SW480 (cell line): ENCODE measurements around the gene MAF.

Source experiments
- DNase-seq: peaks from one replicate; pipeline ENCODE4 v3.0.0-alpha.2; 2016; ENCODE audit warnings: low spot score

MAF gene

GRCh38 chr16:79612207-79612606 lies 11.7 kb upstream of the MAF start:
- no peak for DNase-seq

DNA sequence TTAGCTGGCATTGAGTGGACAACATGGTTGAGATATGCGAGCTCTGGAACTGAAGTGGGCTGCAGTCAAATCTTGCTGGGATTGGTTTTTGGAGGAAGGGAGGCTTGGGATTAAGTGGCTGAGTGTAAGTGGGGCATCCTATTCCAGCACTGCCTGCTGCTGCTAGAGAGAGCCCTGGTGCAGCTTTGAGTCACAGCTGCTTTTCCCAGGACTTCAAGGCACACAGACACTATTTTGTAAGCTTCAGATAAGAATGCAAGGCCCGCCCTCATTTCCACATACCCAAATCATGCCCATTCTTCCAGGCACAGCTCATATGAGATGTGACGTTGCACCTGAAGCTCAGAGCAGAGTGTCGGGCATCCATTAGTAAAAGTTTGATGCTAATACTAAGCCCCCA lies 10.2 kb upstream of the MAF start:
- no peak for DNase-seq

DNA sequence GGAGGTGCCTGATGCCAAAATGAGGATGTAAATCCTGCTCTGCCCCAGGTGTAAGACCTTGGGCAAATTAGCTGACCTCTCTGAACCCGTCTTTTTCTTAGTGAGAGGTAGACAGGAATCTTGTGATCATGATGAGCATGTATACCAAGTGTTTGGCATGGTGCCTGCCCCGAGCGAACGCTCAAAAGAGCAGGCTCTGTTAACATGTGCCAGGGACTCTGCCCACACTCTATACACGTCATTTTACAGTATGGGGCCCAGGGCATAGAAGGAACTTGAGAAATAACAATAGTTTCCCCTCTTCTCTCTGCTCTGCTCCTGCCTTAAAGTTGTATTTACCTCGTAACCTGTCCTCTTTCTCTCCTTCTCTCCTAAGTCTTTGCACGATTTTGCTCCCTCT lies 9.3 kb upstream of the MAF start:
- DNase-seq, result no peak

DNA sequence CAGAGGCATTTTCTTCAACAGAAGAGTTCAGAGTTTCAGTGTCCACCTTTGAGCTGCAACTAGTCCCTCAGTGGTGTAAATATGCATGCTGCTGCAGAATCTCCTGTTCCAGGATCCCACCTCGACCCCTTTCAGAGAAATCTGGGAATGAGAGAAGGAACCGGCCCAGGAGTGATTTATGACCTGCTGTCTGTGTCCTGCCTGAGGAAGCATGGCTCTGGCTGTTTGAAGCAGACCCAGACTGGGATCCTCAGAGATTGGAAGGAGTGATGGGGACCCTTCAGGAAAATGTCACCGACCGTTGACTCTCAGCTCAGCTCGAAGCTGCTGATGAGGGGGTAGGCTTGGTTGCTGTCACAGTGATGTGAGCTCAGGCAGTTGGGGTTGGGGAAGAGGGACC lies 8.4 kb upstream of the MAF start:
- no peak for DNase-seq

GRCh38 chr16:79607587-79607986 lies 7.0 kb upstream of the MAF start:
- peak; percentile 13 for DNase-seq

- no peak for DNase-seq
These were observed 5.5 kb upstream of the MAF start for GRCh38 chr16:79605999-79606398.

GRCh38 chr16:79603055-79603454 lies 2.5 kb upstream of the MAF start:
- DNase-seq, result no peak

DNA sequence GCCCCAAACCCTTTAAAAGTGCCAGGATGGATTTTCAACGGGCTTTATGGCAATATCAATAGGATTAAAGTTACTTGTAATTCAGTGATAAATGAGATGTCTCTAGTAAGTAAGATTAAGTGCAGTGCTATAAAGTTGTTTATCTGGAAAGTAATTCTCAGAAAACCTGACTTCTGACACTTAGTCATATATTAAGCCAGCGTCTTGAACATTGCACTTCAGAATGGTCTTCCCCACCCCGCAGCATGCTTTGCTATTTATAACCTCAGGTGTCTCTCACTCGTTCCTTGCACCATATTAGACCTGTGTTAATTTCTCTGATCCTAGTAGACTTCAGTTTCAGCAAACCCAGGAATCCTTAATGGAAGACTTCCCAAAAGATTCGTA lies 2.1 kb upstream of the MAF start:
- DNase-seq, result no peak

GRCh38 chr16:79601931-79602627 lies 1.5 kb upstream of the MAF start:
- DNase-seq, result peak; percentile 68

- peak; percentile 32 for DNase-seq
These were observed 774 bp upstream of the MAF start for GRCh38 chr16:79601092-79601930.

DNA sequence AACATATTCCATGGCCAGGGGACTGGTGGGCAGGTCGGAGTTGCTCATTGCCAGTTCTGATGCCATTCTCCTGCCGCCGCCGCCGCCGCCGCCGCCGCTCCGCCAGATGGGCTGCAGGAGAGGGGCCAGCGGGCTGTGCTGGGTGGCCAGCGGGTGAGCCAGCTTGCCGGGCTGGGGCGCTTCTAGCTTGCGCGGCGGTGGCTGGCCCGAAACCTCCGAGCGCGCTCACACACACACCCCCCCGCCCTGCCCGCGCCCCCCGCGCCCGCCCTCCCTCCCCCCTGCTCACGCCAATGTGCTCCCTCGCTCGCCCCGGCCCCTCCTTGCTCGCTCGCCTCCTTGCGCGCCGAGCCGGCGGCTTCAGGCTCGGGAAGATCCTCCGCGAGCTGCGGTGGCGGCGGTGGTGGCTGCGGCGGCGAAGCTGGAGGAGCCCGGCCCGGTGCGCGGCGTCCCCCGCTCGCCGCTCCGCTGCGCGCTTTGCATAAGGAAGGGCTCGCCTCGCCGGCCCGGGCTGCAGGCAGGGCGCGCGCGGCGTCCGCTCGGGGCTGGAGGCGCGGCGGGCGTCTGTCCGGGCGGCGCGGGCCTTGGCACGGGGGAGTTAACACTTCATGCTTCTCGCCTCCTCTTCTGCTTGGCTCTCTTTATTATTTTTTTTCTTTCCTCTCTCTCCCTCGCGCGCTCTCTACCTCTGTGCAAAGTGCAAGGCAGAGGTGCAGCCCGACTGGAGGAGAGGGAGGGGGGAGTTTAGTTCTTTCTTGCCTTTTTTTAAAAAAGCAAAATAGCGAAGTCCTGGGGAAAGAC lies 500 bp downstream of the MAF start:
- DNase-seq, result peak; percentile 62

DNA sequence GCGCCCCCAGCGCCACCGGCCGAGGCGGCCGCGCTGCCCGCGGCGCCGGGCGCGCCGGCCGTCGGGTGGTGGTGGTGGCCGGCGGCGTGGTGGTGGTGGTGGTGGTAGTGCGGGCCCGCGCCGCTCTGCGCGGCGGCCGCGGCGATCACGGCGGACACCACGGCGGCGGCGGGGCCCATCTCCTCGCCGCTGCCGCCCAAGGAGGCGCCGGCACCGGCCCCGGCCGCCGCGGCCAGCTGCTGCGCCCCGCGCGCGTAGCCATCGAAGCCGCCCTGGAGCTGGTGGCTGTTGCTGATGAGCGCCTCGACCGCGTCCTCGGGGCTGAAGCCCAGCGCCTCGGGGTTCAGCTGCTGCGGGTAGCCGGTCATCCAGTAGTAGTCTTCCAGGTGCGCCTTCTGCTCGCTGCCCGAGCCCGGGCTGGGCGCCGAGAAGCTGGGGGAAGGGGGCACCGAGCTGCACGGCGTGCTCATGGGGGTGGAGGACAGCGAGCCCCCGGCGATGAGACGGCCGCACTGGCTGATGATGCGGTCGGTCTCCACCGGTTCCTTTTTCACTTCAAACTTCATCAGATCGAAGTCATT lies 1.2 kb downstream of the MAF start:
- no peak for DNase-seq

GRCh38 chr16:79598348-79599181 lies 2.0 kb downstream of the MAF start:
- DNase-seq, result peak; percentile 69

- DNase-seq, result no peak
These were observed 2.5 kb downstream of the MAF start for GRCh38 chr16:79598063-79598347.

DNA sequence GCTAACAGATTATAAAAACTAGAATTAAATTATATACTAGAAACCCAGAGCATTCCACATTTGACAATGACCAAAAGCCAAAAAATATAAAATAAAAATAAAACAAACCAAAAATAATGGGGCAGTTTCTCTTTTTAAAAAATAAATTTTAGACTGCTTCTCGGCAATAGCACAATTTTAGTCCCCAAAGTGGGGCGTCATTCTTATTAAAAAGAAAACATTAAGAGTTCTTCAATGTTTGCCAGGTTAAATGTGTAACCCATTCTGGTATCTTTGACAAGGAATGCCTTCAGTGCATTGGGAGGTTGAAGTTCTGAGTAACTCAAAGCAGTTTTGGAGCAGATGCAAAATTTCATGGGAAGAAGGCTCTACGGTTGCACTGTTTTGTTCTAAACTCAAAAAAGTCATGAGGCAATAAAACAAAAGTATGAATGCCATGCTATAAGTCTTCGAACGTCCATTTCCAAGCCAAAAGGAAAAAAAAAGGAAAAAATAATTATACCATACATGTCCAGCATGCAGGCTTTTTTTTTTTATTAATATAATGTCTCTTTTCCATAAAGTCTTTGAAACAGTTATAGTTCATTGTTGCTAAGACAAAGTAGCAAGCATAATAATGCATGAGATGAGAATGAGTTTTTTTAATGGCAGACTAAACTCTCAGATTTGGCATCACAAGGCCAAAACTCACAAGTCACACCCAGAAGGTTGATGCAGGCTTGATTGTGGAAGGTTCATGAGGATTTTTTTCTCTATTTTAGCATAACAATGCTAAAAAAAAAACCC lies 3.1 kb downstream of the MAF start:
- no peak for DNase-seq

DNA sequence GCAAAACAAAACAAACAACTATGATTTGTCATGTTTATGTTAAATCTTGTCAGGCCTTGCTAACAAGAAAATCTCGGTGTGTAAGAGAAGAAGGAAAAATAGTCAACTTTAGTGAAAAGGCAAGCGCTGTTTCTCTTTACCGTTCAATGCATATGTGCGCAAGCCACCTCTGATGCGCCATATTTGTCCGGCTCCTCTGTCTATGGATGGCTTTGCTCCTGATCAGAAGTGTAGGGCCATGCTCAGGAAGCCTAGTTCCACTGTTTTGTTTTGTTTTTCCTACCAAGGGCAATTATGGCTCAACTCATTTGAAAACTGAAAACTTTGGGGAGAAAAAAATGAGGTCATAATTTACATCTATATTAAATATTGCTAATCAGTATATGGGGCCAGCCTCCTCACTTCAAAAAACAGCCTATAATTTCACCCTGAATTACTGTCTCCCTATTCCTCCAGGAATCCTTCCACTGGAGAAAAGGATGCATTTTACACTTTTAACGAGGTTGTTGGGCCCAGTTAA lies 4.5 kb downstream of the MAF start:
- DNase-seq, result no peak

DNA sequence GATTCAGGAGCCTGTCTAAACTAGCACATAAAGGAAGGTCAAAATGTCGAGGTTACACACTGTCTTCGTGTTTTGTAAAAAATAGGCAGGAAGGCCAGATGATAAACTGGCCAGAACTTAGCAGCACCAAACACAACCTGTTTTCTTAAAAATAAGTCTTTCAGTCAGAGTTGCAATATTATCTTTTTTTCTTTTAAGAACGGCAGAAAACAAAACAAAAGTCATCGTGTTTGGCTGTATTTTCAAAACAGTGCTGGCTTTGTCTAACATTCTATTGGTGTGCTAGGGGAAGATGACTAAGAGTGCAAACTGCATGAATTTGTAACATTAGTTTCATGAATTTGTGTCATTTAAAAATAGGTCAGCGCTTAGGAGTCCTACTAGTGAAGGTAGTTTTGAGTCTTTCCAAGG lies 5.3 kb downstream of the MAF start:
- DNase-seq, result no peak

DNA sequence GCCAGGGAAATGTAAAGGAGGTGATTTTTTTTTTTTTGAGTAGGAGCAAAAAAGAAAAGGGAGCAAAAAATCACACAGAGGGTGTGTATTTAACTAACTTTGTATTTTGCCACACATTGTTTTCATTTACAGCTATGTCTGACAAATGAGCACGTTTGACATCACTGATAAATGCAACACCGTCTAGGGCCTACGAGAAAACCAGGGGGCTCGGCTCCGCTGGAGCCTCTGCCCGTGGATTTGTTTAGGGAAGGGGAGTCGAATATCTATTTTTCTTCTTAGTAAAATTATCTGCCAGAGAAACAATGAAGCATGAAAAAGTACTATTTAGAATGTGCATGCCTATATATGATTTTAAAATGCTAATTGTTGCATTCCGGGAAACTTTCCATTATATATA lies 6.8 kb downstream of the MAF start:
- DNase-seq, result no peak

DNA sequence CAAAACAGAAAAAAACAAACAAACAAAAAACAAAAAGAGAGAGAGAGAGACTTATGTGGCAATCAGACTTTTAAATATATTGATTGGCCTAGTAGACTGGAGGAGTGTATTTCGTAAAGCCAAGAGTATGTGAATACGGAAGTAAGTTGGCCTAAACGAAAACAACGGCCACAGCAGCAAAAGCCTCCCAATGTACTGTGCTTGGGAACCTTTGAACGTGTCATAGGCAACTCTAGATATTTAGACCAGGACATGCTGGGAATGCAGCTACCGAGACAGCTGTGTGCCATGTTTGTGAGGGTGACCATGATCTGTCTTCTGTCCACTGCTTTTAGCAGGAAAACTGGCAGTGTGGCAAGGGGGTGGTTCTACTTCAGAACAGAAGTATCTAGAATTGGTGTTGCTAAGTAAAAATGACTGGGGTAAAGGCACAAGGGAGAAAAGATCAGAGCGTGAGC lies 7.4 kb downstream of the MAF start:
- no peak for DNase-seq

GRCh38 chr16:79592186-79592585 lies 8.4 kb downstream of the MAF start:
- no peak for DNase-seq
